Measurements from ENCODE around the gene CADM2. TPM values are rescaled to one million over a fixed set of nuclear protein-coding genes. Genes with fewer than 3 reads are reported as not detected.

Gene CADM2
- total RNA-seq, 4 donors from 2014 or later = 1.7 to 34.7 (median 7.9) TPM

DNA sequence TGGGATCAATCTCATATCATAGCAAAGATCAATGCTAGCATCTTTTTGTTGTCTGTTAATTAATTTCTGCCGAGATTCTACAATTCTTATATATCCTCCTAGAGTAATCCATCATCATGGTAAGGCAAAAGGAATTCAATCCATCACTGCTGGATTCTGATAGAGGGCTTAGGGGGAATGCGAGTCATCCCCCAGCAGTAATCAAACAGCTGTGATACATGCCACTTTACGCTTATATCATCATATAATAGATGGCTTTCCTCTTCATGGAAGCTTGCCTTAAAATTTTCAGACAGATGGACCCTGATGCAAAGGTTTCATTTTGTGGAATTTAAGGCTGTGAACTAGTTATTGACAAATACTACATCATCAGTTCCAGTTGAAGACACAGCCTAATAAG lies 645.9 kb downstream of the CADM2 start:
- no peak for ATAC-seq (ENCODE audit: low FRiP score)
- TF ChIP-seq, protein P1, sequence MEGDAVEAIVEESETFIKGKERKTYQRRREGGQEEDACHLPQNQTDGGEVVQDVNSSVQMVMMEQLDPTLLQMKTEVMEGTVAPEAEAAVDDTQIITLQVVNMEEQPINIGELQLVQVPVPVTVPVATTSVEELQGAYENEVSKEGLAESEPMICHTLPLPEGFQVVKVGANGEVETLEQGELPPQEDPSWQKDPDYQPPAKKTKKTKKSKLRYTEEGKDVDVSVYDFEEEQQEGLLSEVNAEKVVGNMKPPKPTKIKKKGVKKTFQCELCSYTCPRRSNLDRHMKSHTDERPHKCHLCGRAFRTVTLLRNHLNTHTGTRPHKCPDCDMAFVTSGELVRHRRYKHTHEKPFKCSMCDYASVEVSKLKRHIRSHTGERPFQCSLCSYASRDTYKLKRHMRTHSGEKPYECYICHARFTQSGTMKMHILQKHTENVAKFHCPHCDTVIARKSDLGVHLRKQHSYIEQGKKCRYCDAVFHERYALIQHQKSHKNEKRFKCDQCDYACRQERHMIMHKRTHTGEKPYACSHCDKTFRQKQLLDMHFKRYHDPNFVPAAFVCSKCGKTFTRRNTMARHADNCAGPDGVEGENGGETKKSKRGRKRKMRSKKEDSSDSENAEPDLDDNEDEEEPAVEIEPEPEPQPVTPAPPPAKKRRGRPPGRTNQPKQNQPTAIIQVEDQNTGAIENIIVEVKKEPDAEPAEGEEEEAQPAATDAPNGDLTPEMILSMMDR (IDR thresholded peaks at IDR 0.05) = no peak

DNA sequence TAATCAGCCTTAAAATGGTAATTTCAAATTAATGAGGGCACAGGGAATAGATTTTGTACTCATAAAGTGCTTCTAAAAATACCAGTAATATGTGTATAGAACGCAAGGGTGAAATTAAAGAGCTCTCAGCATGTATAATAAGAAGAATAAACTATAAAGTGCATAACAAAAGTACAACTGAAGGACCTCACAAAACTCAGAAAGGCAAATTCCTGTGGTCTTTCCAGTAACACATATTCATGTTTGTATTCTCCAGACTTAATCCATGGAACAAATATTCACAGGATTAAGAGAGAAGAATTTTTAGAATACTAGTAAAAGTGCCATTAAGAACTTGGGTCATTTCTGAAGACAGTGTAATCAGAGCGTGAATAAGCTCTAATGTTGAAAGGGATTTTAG lies 646.3 kb downstream of the CADM2 start:
- DNase-seq (ENCODE audit: low spot score) = no peak

More for the DNA sequence above, 645.9 kb downstream of the CADM2 start:
- DNase-seq (ENCODE audit: low spot score) = no peak

GRCh38 chr3:85626662-85627061 lies 667.9 kb downstream of the CADM2 start:
- no peak for ATAC-seq (ENCODE audit: low FRiP score)
- TF ChIP-seq, protein P1 (IDR thresholded peaks at IDR 0.05) = no peak
- no peak for DNase-seq (ENCODE audit: low spot score)

More for the DNA sequence above, 646.3 kb downstream of the CADM2 start:
- ATAC-seq (ENCODE audit: low FRiP score) = no peak
- TF ChIP-seq, protein P1 (IDR thresholded peaks at IDR 0.05) = no peak

GRCh38 chr3:85627932-85628331 lies 669.1 kb downstream of the CADM2 start:
- no peak for DNase-seq (ENCODE audit: low spot score)
- ATAC-seq (ENCODE audit: low FRiP score) = no peak

DNA sequence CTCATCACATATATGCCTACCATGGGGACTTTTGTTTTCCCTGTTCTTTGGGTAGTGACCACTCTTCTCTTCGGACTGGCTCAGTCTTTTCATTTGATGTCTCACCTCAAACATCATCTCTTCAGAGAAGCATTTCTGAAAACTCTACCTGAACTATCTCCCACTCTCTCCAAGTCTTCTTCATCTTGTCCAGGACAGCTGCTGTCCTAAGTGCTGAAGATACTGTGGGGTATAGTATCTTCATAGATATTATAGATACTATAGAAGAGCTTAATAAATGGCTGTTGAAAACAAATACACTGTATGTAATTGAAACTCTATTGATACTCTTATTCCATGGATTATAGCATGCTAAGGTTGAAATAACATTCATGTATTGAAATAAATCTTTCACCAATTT lies 672.3 kb downstream of the CADM2 start:
- ATAC-seq (ENCODE audit: low FRiP score) = no peak
- TF ChIP-seq, protein P1 (IDR thresholded peaks at IDR 0.05) = no peak
- no peak for DNase-seq (ENCODE audit: low spot score)

More at GRCh38 chr3:85627932-85628331, 669.1 kb downstream of the CADM2 start:
- TF ChIP-seq, protein P1 (IDR thresholded peaks at IDR 0.05) = no peak

DNA sequence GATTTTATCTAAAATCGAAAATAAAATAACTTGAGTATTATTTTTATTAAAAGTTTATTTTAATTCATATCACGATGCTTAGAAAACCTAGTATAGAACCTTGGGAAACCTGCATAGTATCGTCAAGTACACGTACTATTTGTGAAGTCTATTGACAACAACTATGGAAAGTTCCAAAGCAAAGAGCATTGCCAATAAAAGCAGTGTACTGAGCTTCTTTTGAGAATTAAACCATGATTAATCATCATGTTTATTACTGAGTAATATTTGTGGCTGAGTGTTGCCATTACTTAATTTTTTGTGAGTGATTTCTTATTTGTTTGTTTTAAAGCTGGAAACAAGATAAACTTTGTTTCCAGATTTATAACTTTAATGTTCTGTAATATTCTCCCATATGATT lies 674.1 kb downstream of the CADM2 start:
- ATAC-seq (ENCODE audit: low FRiP score) (no peak), DNase-seq (ENCODE audit: low spot score) (no peak)
- TF ChIP-seq, protein P1 (IDR thresholded peaks at IDR 0.05) = no peak

- ATAC-seq (ENCODE audit: low FRiP score) (no peak), DNase-seq (ENCODE audit: low spot score) (no peak)
- TF ChIP-seq, protein P1 (IDR thresholded peaks at IDR 0.05) = no peak
Measured at GRCh38 chr3:85652360-85652759, 693.6 kb downstream of the CADM2 start.

Data from omental fat pad (tissue), 4 donors.